Panc1 (cell line): ENCODE results near the gene KDM1A. TPM values are rescaled to one million over a fixed set of nuclear protein-coding genes. Genes with fewer than 3 reads are reported as not detected.

Source experiments
- ATAC-seq: fragments of 200-7000 bp; cut with Tn5 transposase; 2 replicates; pipeline ENCODE4 v1.9.1; 2020; ENCODE audit warnings: mild to moderate bottlenecking, moderate library complexity
- BruUV-seq: library from RNA; stranded (reverse); fragments of 400-500 nt; replicated peaks from 2 replicates; lab custom pipeline; 2021; lab: Mats Ljungman, UMichigan
- CTCF ChIA-PET: fragments of 300-600 bp; sonication (Branson Sonifier 250); formaldehyde crosslinking; loops from one replicate; lab custom pipeline; 2022; ENCODE audit warnings: antibody characterized with exemption; lab: Charles Lee
- POLR2A ChIA-PET: fragments of 300-600 bp; sonication (Branson Sonifier 250); formaldehyde crosslinking; loops from one replicate; lab custom pipeline; 2022; ENCODE audit warnings: antibody characterized with exemption; lab: Charles Lee
- DNase-seq: peaks from one replicate; pipeline ENCODE4 v3.0.0-alpha.2; 2010; ENCODE audit warnings: low read depth, low spot score
- H3K27ac ChIP-seq: 2 replicates; pipeline ENCODE4 v1.5.1; 2011; ENCODE audit warnings: mild to moderate bottlenecking, low read length, inconsistent platforms
- H3K27me3 ChIP-seq: fragments of 200-500 bp; sonication (Bioruptor generic); 2 replicates; pipeline ENCODE4 v1.6.0; 2014; ENCODE audit warnings: low read length, inconsistent platforms; ENCODE audit not compliant: control insufficient read depth, insufficient read depth
- H3K36me3 ChIP-seq: fragments of 200-500 bp; sonication (Bioruptor generic); 2 replicates; pipeline ENCODE4 v1.5.1; 2014; ENCODE audit warnings: inconsistent platforms, mild to moderate bottlenecking, low read length, moderate library complexity; ENCODE audit not compliant: control insufficient read depth, insufficient read depth
- H3K4me1 ChIP-seq: 2 replicates; pipeline ENCODE4 v1.5.1; 2011; ENCODE audit warnings: inconsistent platforms, mild to moderate bottlenecking, low read length, moderate library complexity; ENCODE audit not compliant: control insufficient read depth, insufficient read depth
- H3K4me3 ChIP-seq, 2 experiments: 2 replicates each; pipeline ENCODE4 v1.5.1; 2011 to 2012; ENCODE audit warnings: low read depth in 2 of 2, low read length in 2 of 2, mild to moderate bottlenecking in 2 of 2, inconsistent platforms in 1 of 2, moderate library complexity in 1 of 2
- H3K9me3 ChIP-seq: fragments of 200-500 bp; sonication (Bioruptor generic); 2 replicates; pipeline ENCODE4 v1.5.1; 2014; ENCODE audit warnings: low read depth, mild to moderate bottlenecking, inconsistent platforms, low read length, moderate library complexity; ENCODE audit not compliant: control insufficient read depth, insufficient read depth
- POLR2AphosphoS5 ChIP-seq: IDR thresholded peaks from 2 replicates; pipeline ENCODE4 v1.6.1; 2012; ENCODE audit warnings: mild to moderate bottlenecking, low read depth, low read length, moderate library complexity
- SIN3A ChIP-seq: IDR thresholded peaks from 2 replicates; pipeline ENCODE4 v1.6.1; 2012; ENCODE audit warnings: low read depth, mild to moderate bottlenecking, low read length, moderate library complexity, borderline replicate concordance; ENCODE audit not compliant: insufficient read depth
- TCF7L2 ChIP-seq: IDR thresholded peaks from 2 replicates; pipeline ENCODE4 v1.6.1; 2011; ENCODE audit warnings: mild to moderate bottlenecking, low read depth, low read length, inconsistent platforms
- in situ Hi-C: cut with HindIII; loops from 2 replicates; pipeline ENCODE4 v1.10.0; 2016; ENCODE audit warnings: low sequenced_read_pairs, low pct_unique_long_range_greater_than_20kb
- intact Hi-C: fragments of 100-400 bp; cut with micrococcal nuclease; formaldehyde crosslinking; loops from one replicate; pipeline ENCODE4 v1.10.0; 2022; ENCODE audit not compliant: unreplicated experiment
- total RNA-seq: library from RNA; stranded (reverse); gene quantifications from one replicate; pipeline ENCODE4 v1.2.1, GENCODE V29; 2021; ENCODE audit not compliant: unreplicated experiment
- TF ChIP-seq, protein P1 (sequence below), 2 experiments: IDR thresholded peaks; 2 replicates each; pipeline ENCODE4 v1.6.1; 2011 to 2012; ENCODE audit warnings: low read depth in 2 of 2, control low read depth in 1 of 2, low read length in 1 of 2, mild to moderate bottlenecking in 1 of 2, moderate library complexity in 1 of 2; ENCODE audit not compliant: insufficient read depth in 1 of 2
- TF ChIP-seq, protein P2 (sequence below): fragments of 450-650 bp; IDR thresholded peaks from 2 replicates; pipeline ENCODE4 v1.5.1; 2017; ENCODE audit warnings: mild to moderate bottlenecking

KDM1A gene
- total RNA-seq, 1 experiment from 2014 or later, result 120 TPM

DNA sequence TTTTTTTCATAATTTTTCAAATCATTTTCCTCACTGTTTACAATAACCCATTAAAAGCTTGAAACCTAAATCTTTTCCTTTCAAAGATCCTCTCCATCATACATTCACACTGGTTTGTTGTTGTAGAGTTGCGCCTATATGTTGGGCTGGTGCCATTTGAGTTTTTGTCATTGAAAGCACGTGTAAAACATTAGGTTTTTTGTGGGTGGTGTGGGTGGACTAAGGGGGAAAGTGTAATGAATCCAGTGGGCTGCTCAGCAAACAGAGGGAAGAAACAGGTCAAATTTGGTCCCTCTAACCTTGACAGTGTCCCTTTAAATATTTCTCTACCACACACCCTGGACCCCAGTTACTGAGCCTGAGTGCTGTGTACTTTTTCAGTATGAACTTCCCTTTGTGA, 46.8 kb downstream of the KDM1A start:
- H3K27ac ChIP-seq, result no peak overlapping the region
- H3K4me1 ChIP-seq, result no peaks in the 10 kb centered on the region
- peaks cover 27% of the 10 kb centered on the region for H3K36me3 ChIP-seq
- H3K9me3 ChIP-seq, result no peaks in the 10 kb centered on the region
- H3K4me3 ChIP-seq, result no peak overlapping the region
- POLR2A ChIA-PET, result interaction anchor here (0.8 kb wide), 1 partner anchor 50 kb away, joined by 5 read pairs; the partner anchor contains the start of gene TEX46
- TF ChIP-seq POLR2AphosphoS5 (no peak), TCF7L2 (no peak), SIN3A (no peak)
- TF ChIP-seq, protein P1, sequence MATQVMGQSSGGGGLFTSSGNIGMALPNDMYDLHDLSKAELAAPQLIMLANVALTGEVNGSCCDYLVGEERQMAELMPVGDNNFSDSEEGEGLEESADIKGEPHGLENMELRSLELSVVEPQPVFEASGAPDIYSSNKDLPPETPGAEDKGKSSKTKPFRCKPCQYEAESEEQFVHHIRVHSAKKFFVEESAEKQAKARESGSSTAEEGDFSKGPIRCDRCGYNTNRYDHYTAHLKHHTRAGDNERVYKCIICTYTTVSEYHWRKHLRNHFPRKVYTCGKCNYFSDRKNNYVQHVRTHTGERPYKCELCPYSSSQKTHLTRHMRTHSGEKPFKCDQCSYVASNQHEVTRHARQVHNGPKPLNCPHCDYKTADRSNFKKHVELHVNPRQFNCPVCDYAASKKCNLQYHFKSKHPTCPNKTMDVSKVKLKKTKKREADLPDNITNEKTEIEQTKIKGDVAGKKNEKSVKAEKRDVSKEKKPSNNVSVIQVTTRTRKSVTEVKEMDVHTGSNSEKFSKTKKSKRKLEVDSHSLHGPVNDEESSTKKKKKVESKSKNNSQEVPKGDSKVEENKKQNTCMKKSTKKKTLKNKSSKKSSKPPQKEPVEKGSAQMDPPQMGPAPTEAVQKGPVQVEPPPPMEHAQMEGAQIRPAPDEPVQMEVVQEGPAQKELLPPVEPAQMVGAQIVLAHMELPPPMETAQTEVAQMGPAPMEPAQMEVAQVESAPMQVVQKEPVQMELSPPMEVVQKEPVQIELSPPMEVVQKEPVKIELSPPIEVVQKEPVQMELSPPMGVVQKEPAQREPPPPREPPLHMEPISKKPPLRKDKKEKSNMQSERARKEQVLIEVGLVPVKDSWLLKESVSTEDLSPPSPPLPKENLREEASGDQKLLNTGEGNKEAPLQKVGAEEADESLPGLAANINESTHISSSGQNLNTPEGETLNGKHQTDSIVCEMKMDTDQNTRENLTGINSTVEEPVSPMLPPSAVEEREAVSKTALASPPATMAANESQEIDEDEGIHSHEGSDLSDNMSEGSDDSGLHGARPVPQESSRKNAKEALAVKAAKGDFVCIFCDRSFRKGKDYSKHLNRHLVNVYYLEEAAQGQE (IDR thresholded peaks at IDR 0.05; ENCODE audit: insufficient read depth in 1 of 2, low read depth in 2 of 2, low read length in 1 of 2), result no peak
- TF ChIP-seq, protein P2, sequence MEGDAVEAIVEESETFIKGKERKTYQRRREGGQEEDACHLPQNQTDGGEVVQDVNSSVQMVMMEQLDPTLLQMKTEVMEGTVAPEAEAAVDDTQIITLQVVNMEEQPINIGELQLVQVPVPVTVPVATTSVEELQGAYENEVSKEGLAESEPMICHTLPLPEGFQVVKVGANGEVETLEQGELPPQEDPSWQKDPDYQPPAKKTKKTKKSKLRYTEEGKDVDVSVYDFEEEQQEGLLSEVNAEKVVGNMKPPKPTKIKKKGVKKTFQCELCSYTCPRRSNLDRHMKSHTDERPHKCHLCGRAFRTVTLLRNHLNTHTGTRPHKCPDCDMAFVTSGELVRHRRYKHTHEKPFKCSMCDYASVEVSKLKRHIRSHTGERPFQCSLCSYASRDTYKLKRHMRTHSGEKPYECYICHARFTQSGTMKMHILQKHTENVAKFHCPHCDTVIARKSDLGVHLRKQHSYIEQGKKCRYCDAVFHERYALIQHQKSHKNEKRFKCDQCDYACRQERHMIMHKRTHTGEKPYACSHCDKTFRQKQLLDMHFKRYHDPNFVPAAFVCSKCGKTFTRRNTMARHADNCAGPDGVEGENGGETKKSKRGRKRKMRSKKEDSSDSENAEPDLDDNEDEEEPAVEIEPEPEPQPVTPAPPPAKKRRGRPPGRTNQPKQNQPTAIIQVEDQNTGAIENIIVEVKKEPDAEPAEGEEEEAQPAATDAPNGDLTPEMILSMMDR, result no peak
- H3K27me3 ChIP-seq, result no peaks in the 10 kb centered on the region
- BruUV-seq, result no TSS peak
- in situ Hi-C loops (no loop called here), intact Hi-C loops (no loop called here)
- no peak for DNase-seq
- CTCF ChIA-PET, result no interaction called here
- no peak for ATAC-seq

DNA sequence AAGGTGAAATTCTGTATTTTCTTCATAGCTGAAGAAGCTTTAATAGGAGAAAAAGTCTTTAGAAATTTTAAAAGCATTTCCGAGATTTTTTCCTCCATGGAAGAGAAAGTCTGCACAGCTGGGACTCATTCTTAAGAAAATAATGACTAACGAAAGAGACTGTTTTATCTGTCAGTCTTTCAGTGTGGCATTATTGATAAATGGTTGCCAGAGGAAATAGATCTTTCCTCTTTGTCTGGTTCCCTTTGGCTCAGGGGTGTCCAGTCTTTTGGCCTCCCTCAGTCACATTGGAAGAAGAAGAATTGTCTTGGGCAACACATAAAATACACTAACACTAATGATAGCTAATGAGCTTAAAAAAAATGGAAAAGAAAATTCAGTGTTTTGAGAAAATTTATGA, 49.9 kb downstream of the KDM1A start:
- intact Hi-C loops (no loop called here), in situ Hi-C loops (no loop called here)
- no peaks in the 10 kb centered on the region for H3K27me3 ChIP-seq
- H3K9me3 ChIP-seq, result no peaks in the 10 kb centered on the region
- TF ChIP-seq SIN3A (no peak), POLR2AphosphoS5 (no peak), TCF7L2 (no peak)
- TF ChIP-seq, protein P1 (IDR thresholded peaks at IDR 0.05; ENCODE audit: insufficient read depth in 1 of 2, low read depth in 2 of 2, low read length in 1 of 2), result no peak
- TF ChIP-seq, protein P2, result no peak
- ChIA-PET CTCF (no interaction called here), POLR2A (no interaction called here)
- no peak for ATAC-seq
- no peak overlapping the region for H3K4me3 ChIP-seq
- no peak for DNase-seq
- H3K4me1 ChIP-seq, result no peaks in the 10 kb centered on the region
- H3K27ac ChIP-seq, result no peak overlapping the region
- H3K36me3 ChIP-seq, result peaks cover 35% of the 10 kb centered on the region
- BruUV-seq, result no TSS peak
